GM12874 (cell line): ENCODE measurements around the gene CATSPERE.

ENCODE experiments used
- CTCF ChIP-seq: IDR thresholded peaks from 2 replicates; pipeline ENCODE4 v1.5.1; 2011; ENCODE audit warnings: low read depth, mild to moderate bottlenecking, control low read depth, low read length, moderate library complexity; ENCODE audit not compliant: insufficient read depth

CATSPERE gene

GRCh38 chr1:244461245-244462071, at the start of gene CATSPERE:
Gene CATSPERE (plus strand): TSS chr1:244461273. CDS start chr1:244461430, 157 bp downstream.
- no peak for TF ChIP-seq CTCF

GRCh38 chr1:244412176-244412575, 48.9 kb upstream of the CATSPERE start:
- TF ChIP-seq CTCF: no peak

- no peak for TF ChIP-seq CTCF
Observed at GRCh38 chr1:244413736-244414135, 47.3 kb upstream of the CATSPERE start.

- no peak for TF ChIP-seq CTCF
Observed at GRCh38 chr1:244414543-244414942, 46.5 kb upstream of the CATSPERE start.

- no peak for TF ChIP-seq CTCF
Observed at GRCh38 chr1:244419024-244419423, 42.0 kb upstream of the CATSPERE start.

GRCh38 chr1:244422174-244422573, 38.9 kb upstream of the CATSPERE start:
- no peak for TF ChIP-seq CTCF

- TF ChIP-seq CTCF: no peak
Observed at GRCh38 chr1:244424649-244425334, 36.3 kb upstream of the CATSPERE start.
